Tibial artery (tissue), 4 donors: ENCODE results near the gene PPARA.
A peak's percentile ranks its signal among the peaks of the same experiment; 100 is the strongest.
"Not testable (repeated sequence)": the region's sequence is repeated elsewhere in the genome, so short reads cannot be mapped to it uniquely, and the experiment has no call there.

Source experiments
- DNase-seq, 2 donors: peaks; one replicate each; pipeline ENCODE4 v3.0.0-alpha.2; 2019
- H3K27ac ChIP-seq, 2 donors: fragments of 200-600 bp; sonication (generic) in 1 of 2; 1 replicate in 1 of 2; 2 replicates in 1 of 2; pipeline ENCODE4 v1.5.1; 2018 to 2019; ENCODE audit warnings: mild to moderate bottlenecking in 1 of 2
- H3K27me3 ChIP-seq, 2 donors: fragments of 200-600 bp; sonication (generic) in 1 of 2; one replicate each; pipeline versions ENCODE4 v1.5.1 to v1.6.0; 2016 to 2019
- H3K36me3 ChIP-seq, 3 donors: fragments of 200-600 bp; sonication (generic) in 2 of 3; one replicate each; pipeline ENCODE4 v1.5.1; 2016 to 2019; ENCODE audit warnings: mild to moderate bottlenecking in 2 of 3
- H3K4me1 ChIP-seq, 4 donors: fragments of 200-600 bp; sonication (generic) in 2 of 4; 1 replicate in 3 of 4; 2 replicates in 1 of 4; pipeline ENCODE4 v1.5.1; 2016 to 2019
- H3K4me3 ChIP-seq, 2 donors: fragments of 200-600 bp; sonication (generic) in 1 of 2; 1 replicate in 1 of 2; 2 replicates in 1 of 2; pipeline ENCODE4 v1.5.1; 2018 to 2019; ENCODE audit warnings: mild to moderate bottlenecking in 2 of 2
- H3K9me3 ChIP-seq, 3 donors: fragments of 200-600 bp; sonication (generic) in 1 of 3; one replicate each; pipeline ENCODE4 v1.5.1; 2016 to 2019
- intact Hi-C: fragments of 100-400 bp; cut with DNase I; formaldehyde crosslinking; loops from one replicate; pipeline ENCODE4 v1.15.0; 2023; ENCODE audit warnings: low total_unique reads
- TF ChIP-seq, protein P1 (sequence below), 2 experiments: fragments of 200-600 bp in 1 of 2; fragments of 450-650 bp in 1 of 2; IDR thresholded peaks; one replicate each; pipeline ENCODE4 v1.5.1; 2017 to 2019; ENCODE audit warnings: antibody characterized with exemption in 2 of 2, mild to moderate bottlenecking in 1 of 2, moderate library complexity in 1 of 2

Gene PPARA

DNA sequence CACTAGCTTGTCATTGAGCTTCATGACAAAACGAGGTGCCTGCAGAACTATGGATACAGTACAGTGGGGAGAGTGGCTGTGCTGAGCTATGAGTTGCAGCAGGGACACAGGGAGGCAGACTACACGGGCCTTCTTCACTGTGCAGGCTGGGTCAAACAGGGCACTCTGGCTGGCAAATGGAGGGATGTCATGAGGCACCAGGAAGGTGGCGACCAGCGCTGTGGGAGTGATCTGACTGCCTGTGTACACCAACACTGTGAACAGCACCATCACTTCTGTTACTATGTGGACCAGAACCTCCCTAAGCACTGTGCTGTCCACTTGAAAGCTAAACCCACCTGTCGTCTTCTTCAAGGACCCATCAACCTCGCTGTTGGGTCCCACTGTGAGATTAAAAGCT lies 109.7 kb downstream of the PPARA start:
- H3K27me3 ChIP-seq = peaks cover 0 to 19% of the 10 kb centered on the region in 2 donors
- no peak overlapping the region for H3K4me3 ChIP-seq
- H3K27ac ChIP-seq = no peak overlapping the region
- H3K4me1 ChIP-seq = peaks cover 0 to 7% (median 3%) of the 10 kb centered on the region in 4 donors
- H3K9me3 ChIP-seq = peaks cover 0 to 12% (median 0%) of the 10 kb centered on the region in 3 donors
- intact Hi-C loops = no loop called here
- no peak for DNase-seq
- H3K36me3 ChIP-seq = no peaks in the 10 kb centered on the region
- TF ChIP-seq, protein P1, sequence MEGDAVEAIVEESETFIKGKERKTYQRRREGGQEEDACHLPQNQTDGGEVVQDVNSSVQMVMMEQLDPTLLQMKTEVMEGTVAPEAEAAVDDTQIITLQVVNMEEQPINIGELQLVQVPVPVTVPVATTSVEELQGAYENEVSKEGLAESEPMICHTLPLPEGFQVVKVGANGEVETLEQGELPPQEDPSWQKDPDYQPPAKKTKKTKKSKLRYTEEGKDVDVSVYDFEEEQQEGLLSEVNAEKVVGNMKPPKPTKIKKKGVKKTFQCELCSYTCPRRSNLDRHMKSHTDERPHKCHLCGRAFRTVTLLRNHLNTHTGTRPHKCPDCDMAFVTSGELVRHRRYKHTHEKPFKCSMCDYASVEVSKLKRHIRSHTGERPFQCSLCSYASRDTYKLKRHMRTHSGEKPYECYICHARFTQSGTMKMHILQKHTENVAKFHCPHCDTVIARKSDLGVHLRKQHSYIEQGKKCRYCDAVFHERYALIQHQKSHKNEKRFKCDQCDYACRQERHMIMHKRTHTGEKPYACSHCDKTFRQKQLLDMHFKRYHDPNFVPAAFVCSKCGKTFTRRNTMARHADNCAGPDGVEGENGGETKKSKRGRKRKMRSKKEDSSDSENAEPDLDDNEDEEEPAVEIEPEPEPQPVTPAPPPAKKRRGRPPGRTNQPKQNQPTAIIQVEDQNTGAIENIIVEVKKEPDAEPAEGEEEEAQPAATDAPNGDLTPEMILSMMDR (IDR thresholded peaks at IDR 0.05) = no peak

DNA sequence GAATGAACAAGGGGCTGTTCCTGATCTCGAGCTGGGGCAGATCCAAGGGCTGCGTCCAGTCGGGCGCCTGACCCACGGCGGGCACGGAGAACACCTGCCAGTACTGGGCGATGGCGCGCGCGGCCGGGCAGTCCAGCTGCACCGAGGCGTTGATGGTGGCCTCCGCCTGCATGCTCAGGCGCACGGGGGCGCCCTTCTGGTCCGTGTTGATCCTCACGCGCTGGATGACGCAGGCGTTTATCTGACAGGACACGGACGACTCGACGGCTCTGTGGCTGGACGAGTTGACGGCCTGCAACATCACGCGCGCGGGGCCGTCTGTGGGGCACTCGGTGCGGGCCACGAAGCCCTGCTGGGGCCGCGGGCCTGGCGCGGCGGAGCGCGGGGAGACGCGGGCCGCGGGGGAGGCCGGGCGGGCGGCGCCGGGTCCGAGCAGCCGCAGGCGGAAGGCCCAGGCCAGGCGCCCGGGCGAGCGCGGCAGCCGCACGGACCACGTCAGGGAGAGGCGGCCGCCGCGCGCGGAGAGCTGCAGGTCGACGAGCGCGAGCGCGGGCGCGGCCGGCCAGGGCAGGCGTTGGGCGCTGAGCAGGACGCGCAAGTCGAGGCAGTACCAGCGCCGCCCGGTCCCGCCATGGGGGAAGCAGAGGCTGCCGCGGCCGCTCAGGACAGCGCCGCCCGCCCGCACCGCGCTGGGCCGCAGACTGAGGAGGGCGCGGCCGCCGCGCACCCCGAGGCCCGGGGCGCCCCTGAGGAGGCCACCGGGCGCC lies 112.3 kb downstream of the PPARA start:
- peaks cover 0 to 19% of the 10 kb centered on the region in 2 donors for H3K27me3 ChIP-seq
- H3K36me3 ChIP-seq = no peaks in the 10 kb centered on the region
- peaks cover 0 to 18% (median 6%) of the 10 kb centered on the region in 4 donors for H3K4me1 ChIP-seq
- TF ChIP-seq, protein P1 (IDR thresholded peaks at IDR 0.05) = no peak
- H3K27ac ChIP-seq = no peak overlapping the region
- H3K4me3 ChIP-seq = peak overlapping the region; percentile 39 to 45
- H3K9me3 ChIP-seq = peaks cover 0 to 10% (median 0%) of the 10 kb centered on the region in 3 donors
- intact Hi-C loops = no loop called here
- peak; percentile 64 to 82 for DNase-seq

- Histone ChIP-seq H3K4me3 (peak within 1 kb of the TSS; percentile 39 to 45), H3K9me3 (peaks cover 0 to 4% (median 0%) of the 10 kb centered on the region in 3 donors), H3K36me3 (no peaks in the 10 kb centered on the region), H3K4me1 (peaks cover 0 to 21% (median 7%) of the 10 kb centered on the region in 4 donors), H3K27me3 (peaks cover 0 to 19% of the 10 kb centered on the region in 2 donors), H3K27ac (no peak within 1 kb of the TSS)
- intact Hi-C loops = no loop called here
- TF ChIP-seq, protein P1 (IDR thresholded peaks at IDR 0.05) = no peak
- DNase-seq = peak in 1 of 2 donors; percentile 64
These were observed 112.9 kb downstream of the PPARA start, which contains the start of gene PKDREJ for GRCh38 chr22:46263216-46263590. PKDREJ (minus strand) TSS chr22:46263343; CDS start chr22:46263322, 21 bp downstream.

- H3K4me1 ChIP-seq = peaks cover 0 to 31% (median 17%) of the 10 kb centered on the region in 4 donors
- H3K4me3 ChIP-seq, H3K27ac ChIP-seq, DNase-seq, H3K9me3 ChIP-seq, intact Hi-C loops, H3K36me3 ChIP-seq: not testable (repeated sequence)
- peaks cover 0 to 17% of the 10 kb centered on the region in 2 donors for H3K27me3 ChIP-seq
These were observed 114.2 kb downstream of the PPARA start for GRCh38 chr22:46264520-46264919.

- peaks cover 0 to 12% of the 10 kb centered on the region in 2 donors for H3K27me3 ChIP-seq
- H3K36me3 ChIP-seq, H3K9me3 ChIP-seq, H3K27ac ChIP-seq, H3K4me3 ChIP-seq, intact Hi-C loops: not testable (repeated sequence)
- peak in 1 of 2 donors; percentile 15 for DNase-seq
- peaks cover 0 to 33% (median 18%) of the 10 kb centered on the region in 4 donors for H3K4me1 ChIP-seq
These were observed 115.3 kb downstream of the PPARA start for GRCh38 chr22:46265627-46266026.

GRCh38 chr22:46267431-46268279 lies 117.3 kb downstream of the PPARA start, which contains the start of gene TTC38:
TTC38 (plus strand) TSS chr22:46268008; CDS start chr22:46268040, 32 bp downstream.
- intact Hi-C loops = no loop called here
- Histone ChIP-seq H3K9me3 (no peaks in the 10 kb centered on the region), H3K36me3 (peaks cover 6 to 26% (median 9%) of the 10 kb centered on the region in 3 donors), H3K27me3 (no peaks in the 10 kb centered on the region), H3K4me3 (peak within 1 kb of the TSS; percentile 79 to 82), H3K4me1 (peaks cover 0 to 33% (median 18%) of the 10 kb centered on the region in 4 donors), H3K27ac (peak within 1 kb of the TSS; percentile 89 to 94)
- peak; percentile 92 to 97 for DNase-seq
- TF ChIP-seq, protein P1 (IDR thresholded peaks at IDR 0.05) = peak in 1 of 2 experiments; percentile 23
